ENCODE data around the gene RBM33.

- TF ChIP-seq CTCF (conservative IDR thresholded peaks at IDR 0.05; ENCODE audit: low read depth, low read length) (no peak), MXI1 (IDR thresholded peaks at IDR 0.05; ENCODE audit: borderline replicate concordance, low read depth, low read length) (no peak), POLR2A (IDR thresholded peaks at IDR 0.05; ENCODE audit: low read depth, low read length) (no peak), BHLHE40 (IDR thresholded peaks at IDR 0.05; ENCODE audit: low read depth, low read length) (no peak), CEBPB (IDR thresholded peaks at IDR 0.05; ENCODE audit: low read depth, low read length) (no peak), CHD1 (IDR thresholded peaks at IDR 0.05; ENCODE audit: low read depth, low read length) (no peak), RCOR1 (IDR thresholded peaks at IDR 0.05; ENCODE audit: insufficient replicate concordance, low read length) (no peak)
Measured at GRCh38 chr7:155759740-155760430, 115.4 kb downstream of the RBM33 start.
